ENCODE results near the gene PRR20C. TPM values are rescaled to one million over a fixed set of nuclear protein-coding genes. Genes with fewer than 3 reads are reported as not detected.

Gene PRR20C
- total and polyA plus RNA-seq, 2 donors (not counting 1 experiment from before 2014, with no cell fraction given), result not detected

- Histone ChIP-seq H3K27ac (ENCODE audit: insufficient read depth, low read length) (no peak overlapping the region), H3K4me2 (ENCODE audit: extremely low read depth, insufficient read depth, low read length) (no peak overlapping the region), H3K36me3 (ENCODE audit: control insufficient read depth, insufficient read depth, low read length) (no peaks in the 10 kb centered on the region), H3K9me3 (ENCODE audit: control insufficient read depth, insufficient read depth, low read depth, low read length) (no peaks in the 10 kb centered on the region), H3K9ac (ENCODE audit: insufficient read depth, low read length) (no peak overlapping the region), H3K4me3 (replicated peaks in 1 of 4; ENCODE audit: control extremely low read depth in 1 of 4, insufficient read depth in 1 of 4, low read depth in 3 of 4, low read length in 4 of 4) (no peak overlapping the region), H3K27me3 (ENCODE audit: control insufficient read depth, insufficient read depth, low read length) (no peaks in the 10 kb centered on the region), H2AFZ (ENCODE audit: low read length) (no peak overlapping the region), H3K79me2 (ENCODE audit: control insufficient read depth, insufficient read depth, low read length) (no peaks in the 10 kb centered on the region), H3K4me1 (ENCODE audit: control insufficient read depth, extremely low read depth, insufficient read depth, low read length) (no peaks in the 10 kb centered on the region), H4K20me1 (ENCODE audit: control insufficient read depth, extremely low read depth, insufficient read depth, low read length) (no peaks in the 10 kb centered on the region)
- DNase-seq (ENCODE audit: low read depth in 2 of 2), result no peak
- no peak for TF ChIP-seq EZH2 (IDR thresholded peaks at IDR 0.05; ENCODE audit: low read length, missing control alignments)
- TF ChIP-seq CTCF (conservative IDR thresholded peaks at IDR 0.05 in 1 of 2, IDR thresholded peaks at IDR 0.05 in 1 of 2; ENCODE audit: low read depth in 1 of 2, low read length in 2 of 2), result no peak
Measured at GRCh38 chr13:57128909-57129308, 25.0 kb upstream of the PRR20C start.

GRCh38 chr13:57136093-57136492, 17.8 kb upstream of the PRR20C start:
- no peaks in the 10 kb centered on the region for H3K79me2 ChIP-seq (ENCODE audit: control insufficient read depth, insufficient read depth, low read length)
- H2AFZ ChIP-seq (ENCODE audit: low read length), result no peak overlapping the region
- TF ChIP-seq CTCF (conservative IDR thresholded peaks at IDR 0.05 in 1 of 2, IDR thresholded peaks at IDR 0.05 in 1 of 2; ENCODE audit: low read depth in 1 of 2, low read length in 2 of 2) (no peak), EZH2 (IDR thresholded peaks at IDR 0.05; ENCODE audit: low read length, missing control alignments) (no peak)
- H3K27ac ChIP-seq (ENCODE audit: insufficient read depth, low read length), result no peak overlapping the region
- H3K4me1 ChIP-seq (ENCODE audit: control insufficient read depth, extremely low read depth, insufficient read depth, low read length), result no peaks in the 10 kb centered on the region
- H3K4me2 ChIP-seq (ENCODE audit: extremely low read depth, insufficient read depth, low read length), result no peak overlapping the region
- no peak overlapping the region for H3K4me3 ChIP-seq (replicated peaks in 1 of 4; ENCODE audit: control extremely low read depth in 1 of 4, insufficient read depth in 1 of 4, low read depth in 3 of 4, low read length in 4 of 4)
- no peak overlapping the region for H3K9ac ChIP-seq (ENCODE audit: insufficient read depth, low read length)
- H3K9me3 ChIP-seq (ENCODE audit: control insufficient read depth, insufficient read depth, low read depth, low read length), result no peaks in the 10 kb centered on the region
- no peak for DNase-seq (ENCODE audit: low read depth in 2 of 2)
- H3K27me3 ChIP-seq (ENCODE audit: control insufficient read depth, insufficient read depth, low read length), result no peaks in the 10 kb centered on the region
- H4K20me1 ChIP-seq (ENCODE audit: control insufficient read depth, extremely low read depth, insufficient read depth, low read length), result no peaks in the 10 kb centered on the region
- no peaks in the 10 kb centered on the region for H3K36me3 ChIP-seq (ENCODE audit: control insufficient read depth, insufficient read depth, low read length)

- H4K20me1 ChIP-seq (ENCODE audit: control insufficient read depth, extremely low read depth, insufficient read depth, low read length), result no peaks in the 10 kb centered on the region
- no peak overlapping the region for H3K9ac ChIP-seq (ENCODE audit: insufficient read depth, low read length)
- TF ChIP-seq EZH2 (IDR thresholded peaks at IDR 0.05; ENCODE audit: low read length, missing control alignments), result no peak
- TF ChIP-seq CTCF (conservative IDR thresholded peaks at IDR 0.05 in 1 of 2, IDR thresholded peaks at IDR 0.05 in 1 of 2; ENCODE audit: low read depth in 1 of 2, low read length in 2 of 2), result no peak
- H3K27me3 ChIP-seq (ENCODE audit: control insufficient read depth, insufficient read depth, low read length), result no peaks in the 10 kb centered on the region
- H2AFZ ChIP-seq (ENCODE audit: low read length), result no peak overlapping the region
- H3K4me2 ChIP-seq (ENCODE audit: extremely low read depth, insufficient read depth, low read length), result no peak overlapping the region
- no peaks in the 10 kb centered on the region for H3K36me3 ChIP-seq (ENCODE audit: control insufficient read depth, insufficient read depth, low read length)
- H3K9me3 ChIP-seq (ENCODE audit: control insufficient read depth, insufficient read depth, low read depth, low read length), result no peaks in the 10 kb centered on the region
- H3K79me2 ChIP-seq (ENCODE audit: control insufficient read depth, insufficient read depth, low read length), result no peaks in the 10 kb centered on the region
- H3K27ac ChIP-seq (ENCODE audit: insufficient read depth, low read length), result no peak overlapping the region
- no peak for DNase-seq (ENCODE audit: low read depth in 2 of 2)
- no peaks in the 10 kb centered on the region for H3K4me1 ChIP-seq (ENCODE audit: control insufficient read depth, extremely low read depth, insufficient read depth, low read length)
- H3K4me3 ChIP-seq (replicated peaks in 1 of 4; ENCODE audit: control extremely low read depth in 1 of 4, insufficient read depth in 1 of 4, low read depth in 3 of 4, low read length in 4 of 4), result no peak overlapping the region
Measured at GRCh38 chr13:57137585-57137984, 16.3 kb upstream of the PRR20C start.
